ENCODE results near the gene SMIM11.
"Not testable (repeated sequence)": the region's sequence is repeated elsewhere in the genome, so short reads cannot be mapped to it uniquely, and the experiment has no call there.

The SMIM11 gene

DNA sequence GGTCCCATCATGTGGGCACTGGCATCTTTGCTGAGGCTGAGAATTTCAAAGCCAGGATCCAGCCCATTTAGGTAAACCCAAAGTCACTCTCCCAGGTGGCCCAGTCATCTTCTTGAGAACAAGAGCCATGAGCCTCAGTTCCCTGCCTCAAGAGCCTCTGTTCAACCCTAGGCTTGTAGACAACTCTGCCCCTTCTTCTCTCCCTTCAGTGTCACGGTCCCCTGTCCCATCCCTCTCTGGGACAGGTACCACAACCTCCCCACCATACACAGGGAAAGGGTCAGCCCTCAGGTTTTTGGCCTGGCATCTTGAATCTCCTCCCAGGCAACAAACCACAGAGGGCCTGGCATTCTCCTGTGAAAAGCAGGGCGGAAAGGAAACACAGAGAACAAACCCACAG, 30.4 kb downstream of the SMIM11 start:
- not testable (repeated sequence) for H3K4me1 ChIP-seq (ENCODE audit: insufficient read depth, low read length); H2AFZ ChIP-seq (ENCODE audit: low read depth, low read length); H3K9me3 ChIP-seq (ENCODE audit: low read length); H3K27me3 ChIP-seq (ENCODE audit: insufficient read depth, low read length); H3K4me3 ChIP-seq (ENCODE audit: low read length); H3K36me3 ChIP-seq (ENCODE audit: insufficient read depth, low read length)

- H3K9me3 ChIP-seq (ENCODE audit: low read length); H3K36me3 ChIP-seq (ENCODE audit: insufficient read depth, low read length); H3K4me1 ChIP-seq (ENCODE audit: insufficient read depth, low read length); H3K27me3 ChIP-seq (ENCODE audit: insufficient read depth, low read length); H2AFZ ChIP-seq (ENCODE audit: low read depth, low read length); H3K4me3 ChIP-seq (ENCODE audit: low read length): not testable (repeated sequence)
Measured at GRCh38 chr21:34406102-34406501, 30.8 kb downstream of the SMIM11 start.

DNA sequence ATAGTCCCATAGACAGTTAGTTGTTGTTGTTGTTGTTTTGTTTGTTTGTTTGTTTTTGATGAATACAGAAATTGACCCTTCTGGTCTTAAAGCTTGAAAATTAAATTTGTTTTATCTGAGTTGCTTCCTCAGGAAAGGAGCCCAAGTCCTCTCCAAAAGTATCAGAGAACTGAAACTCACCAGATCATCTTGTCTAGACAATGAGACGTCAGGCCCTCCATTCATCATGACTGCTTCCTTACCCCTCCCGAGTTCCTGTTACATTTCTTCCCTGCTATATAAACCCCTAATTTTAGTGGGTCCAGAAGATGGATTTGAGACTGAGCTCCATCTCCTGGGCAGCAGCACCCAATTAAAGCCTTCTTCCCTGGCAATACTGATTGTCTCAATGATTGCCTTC, 31.4 kb downstream of the SMIM11 start:
- H3K27me3 ChIP-seq (ENCODE audit: insufficient read depth, low read length); H3K9me3 ChIP-seq (ENCODE audit: low read length); H2AFZ ChIP-seq (ENCODE audit: low read depth, low read length); H3K4me1 ChIP-seq (ENCODE audit: insufficient read depth, low read length); H3K4me3 ChIP-seq (ENCODE audit: low read length); H3K36me3 ChIP-seq (ENCODE audit: insufficient read depth, low read length): not testable (repeated sequence)

DNA sequence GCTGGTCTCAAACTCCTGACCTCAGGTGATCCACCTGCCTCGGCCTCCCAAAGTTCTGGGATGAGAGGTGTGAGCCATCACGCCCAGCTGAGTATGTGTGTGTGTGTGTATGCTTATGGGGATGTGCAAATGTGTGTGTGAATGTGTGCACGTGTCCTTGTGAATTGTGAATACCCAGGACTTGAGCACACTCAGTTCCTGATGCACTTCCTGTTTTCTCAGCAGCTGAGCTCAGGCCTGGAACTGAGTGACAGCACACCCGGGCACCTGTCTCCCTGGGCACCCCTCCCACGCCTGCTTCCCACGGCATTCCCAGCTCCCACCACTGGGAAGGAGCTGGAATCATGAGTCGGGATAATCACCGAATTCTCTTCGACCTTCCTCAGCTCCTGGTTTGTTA, 32.0 kb downstream of the SMIM11 start:
- H3K4me1 ChIP-seq (ENCODE audit: insufficient read depth, low read length); H3K27me3 ChIP-seq (ENCODE audit: insufficient read depth, low read length); H2AFZ ChIP-seq (ENCODE audit: low read depth, low read length); H3K9me3 ChIP-seq (ENCODE audit: low read length); H3K4me3 ChIP-seq (ENCODE audit: low read length); H3K36me3 ChIP-seq (ENCODE audit: insufficient read depth, low read length): not testable (repeated sequence)

DNA sequence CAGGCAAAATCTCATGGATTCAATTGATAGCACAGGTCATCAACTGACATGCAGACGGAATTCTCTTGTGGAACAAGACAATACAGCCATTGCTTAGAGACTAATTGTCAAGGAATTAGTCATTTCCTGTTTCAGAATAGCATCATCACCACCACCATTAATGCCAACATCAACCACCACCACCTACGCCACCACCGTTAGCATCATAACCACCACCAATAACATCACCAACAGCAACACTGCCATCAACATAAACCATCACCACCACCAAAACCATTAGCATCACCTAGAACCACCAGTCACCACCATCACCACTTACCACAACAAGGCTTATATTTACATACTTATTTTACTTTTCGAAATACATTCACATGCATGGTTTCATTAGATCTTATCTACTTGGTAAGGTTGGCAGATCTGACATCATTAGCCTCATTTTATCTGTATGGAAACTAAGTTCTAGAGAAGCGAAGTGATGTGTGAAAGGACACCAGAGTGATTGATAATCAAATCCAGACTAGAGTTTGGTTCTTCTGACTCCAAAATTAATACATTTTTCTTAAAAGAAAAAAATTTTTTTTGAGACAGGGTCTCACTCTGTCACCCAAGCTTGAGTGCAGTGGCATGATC, 42.3 kb downstream of the SMIM11 start:
- H3K36me3 ChIP-seq (ENCODE audit: insufficient read depth, low read length); H3K4me1 ChIP-seq (ENCODE audit: insufficient read depth, low read length); H2AFZ ChIP-seq (ENCODE audit: low read depth, low read length); H3K27me3 ChIP-seq (ENCODE audit: insufficient read depth, low read length); H3K4me3 ChIP-seq (ENCODE audit: low read length); H3K9me3 ChIP-seq (ENCODE audit: low read length): not testable (repeated sequence)

- H3K36me3 ChIP-seq (ENCODE audit: insufficient read depth, low read length); H3K4me1 ChIP-seq (ENCODE audit: insufficient read depth, low read length); H3K4me3 ChIP-seq (ENCODE audit: low read length); H3K9me3 ChIP-seq (ENCODE audit: low read length); H2AFZ ChIP-seq (ENCODE audit: low read depth, low read length); H3K27me3 ChIP-seq (ENCODE audit: insufficient read depth, low read length): not testable (repeated sequence)
Measured at GRCh38 chr21:34423805-34424204, 48.5 kb downstream of the SMIM11 start, which contains the start of gene SMIM34. SMIM34 (minus strand) TSS chr21:34423951; CDS start chr21:34423839, 112 bp downstream.

DNA sequence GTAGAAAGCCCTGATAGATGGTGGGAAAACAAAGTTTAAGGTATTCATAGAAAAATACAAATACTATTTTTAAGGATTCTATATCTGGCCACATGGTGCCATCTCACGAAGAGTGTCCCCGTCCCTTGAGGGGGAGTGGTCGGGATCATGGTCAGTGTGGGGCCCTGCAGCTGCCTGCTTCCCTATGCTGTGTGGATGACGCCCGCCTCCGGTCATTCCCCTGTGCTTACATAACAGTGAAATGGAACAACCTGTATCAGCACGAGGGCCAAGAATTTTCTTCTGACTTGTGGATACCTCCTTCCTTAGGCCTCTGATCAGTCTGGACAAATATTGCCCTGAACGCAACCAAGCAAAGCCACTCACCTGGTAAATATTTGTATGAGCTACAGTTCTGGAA, 52.0 kb downstream of the SMIM11 start:
- H3K27me3 ChIP-seq (ENCODE audit: insufficient read depth, low read length); H3K9me3 ChIP-seq (ENCODE audit: low read length); H3K4me1 ChIP-seq (ENCODE audit: insufficient read depth, low read length); H3K4me3 ChIP-seq (ENCODE audit: low read length); H2AFZ ChIP-seq (ENCODE audit: low read depth, low read length); H3K36me3 ChIP-seq (ENCODE audit: insufficient read depth, low read length): not testable (repeated sequence)

DNA sequence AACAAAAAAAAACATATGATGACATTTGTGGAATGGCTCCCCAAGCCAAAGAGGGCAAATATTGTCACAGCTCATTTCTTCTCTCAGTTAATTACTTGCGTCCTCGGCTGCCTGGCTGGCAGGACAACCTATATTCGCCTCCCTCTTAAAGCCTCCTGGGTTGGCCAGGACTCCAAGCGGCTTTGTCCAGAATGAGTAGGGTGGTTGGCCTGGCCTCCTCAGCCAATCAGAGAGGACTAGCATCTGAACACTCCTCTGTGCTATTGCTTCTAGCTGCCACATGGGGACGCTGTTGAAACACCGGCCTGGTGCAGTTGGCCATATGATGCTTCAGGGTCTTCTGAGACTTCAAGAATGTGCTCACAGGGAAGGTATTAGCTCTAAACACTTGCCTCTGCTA, 53.1 kb downstream of the SMIM11 start:
- H3K4me1 ChIP-seq (ENCODE audit: insufficient read depth, low read length); H2AFZ ChIP-seq (ENCODE audit: low read depth, low read length); H3K36me3 ChIP-seq (ENCODE audit: insufficient read depth, low read length); H3K4me3 ChIP-seq (ENCODE audit: low read length); H3K27me3 ChIP-seq (ENCODE audit: insufficient read depth, low read length); H3K9me3 ChIP-seq (ENCODE audit: low read length): not testable (repeated sequence)

DNA sequence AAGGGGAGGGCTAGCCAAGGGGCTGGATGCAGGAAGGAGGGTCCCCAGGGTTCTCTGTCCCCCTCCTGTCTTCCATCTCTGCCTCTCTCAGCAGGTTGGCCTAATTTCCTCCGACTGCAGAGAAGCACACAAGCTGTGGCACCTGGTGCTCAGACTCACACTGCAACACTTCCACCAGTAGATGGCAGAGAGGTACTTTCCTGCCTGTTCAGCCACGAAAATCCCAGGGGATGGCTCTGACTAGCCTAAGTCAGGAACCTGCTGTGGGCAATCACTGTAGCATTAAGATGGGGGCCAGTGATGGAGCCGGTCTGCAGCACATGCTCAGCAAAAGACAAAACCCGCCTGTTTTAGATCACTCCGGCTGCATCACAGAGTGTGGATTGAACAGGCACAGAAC, 54.4 kb downstream of the SMIM11 start:
- H3K4me1 ChIP-seq (ENCODE audit: insufficient read depth, low read length); H3K4me3 ChIP-seq (ENCODE audit: low read length); H3K9me3 ChIP-seq (ENCODE audit: low read length); H2AFZ ChIP-seq (ENCODE audit: low read depth, low read length); H3K36me3 ChIP-seq (ENCODE audit: insufficient read depth, low read length); H3K27me3 ChIP-seq (ENCODE audit: insufficient read depth, low read length): not testable (repeated sequence)
